Measurements from ENCODE around the gene CDK12.

GRCh38 chr17:39455919-39456318 is 5.4 kb upstream of the CDK12 start:
- TF ChIP-seq CTCF (IDR thresholded peaks at IDR 0.05), result no peak
- TF ChIP-seq POLR2A (IDR thresholded peaks at IDR 0.05), result no peak

All from adrenal gland (tissue), 5 donors.